Epithelial cell of proximal tubule (primary cell): ENCODE data around the gene RNF123. TPM values are rescaled to one million over a fixed set of nuclear protein-coding genes. Genes with fewer than 3 reads are reported as not detected.

Source experiments
- DNase-seq: peaks from one replicate; pipeline ENCODE4 v3.0.0-alpha.2; 2011; ENCODE audit warnings: low read depth
- H3K4me3 ChIP-seq: 2 replicates; pipeline ENCODE4 v1.5.1; 2011; ENCODE audit warnings: low read depth, mild to moderate bottlenecking, low read length
- CTCF ChIP-seq: conservative IDR thresholded peaks from 2 replicates; pipeline ENCODE4 v1.5.1; 2012; ENCODE audit warnings: low read depth, mild to moderate bottlenecking, low read length
- total RNA-seq: library from RNA; depleted of rRNA; stranded (reverse); fragments of >200 nt; gene quantifications from 2 replicates; pipeline ENCODE4 v1.2.3, GENCODE V29; 2015

Gene RNF123
- total RNA-seq, 1 donor from 2014 or later: 18.0 TPM

DNA sequence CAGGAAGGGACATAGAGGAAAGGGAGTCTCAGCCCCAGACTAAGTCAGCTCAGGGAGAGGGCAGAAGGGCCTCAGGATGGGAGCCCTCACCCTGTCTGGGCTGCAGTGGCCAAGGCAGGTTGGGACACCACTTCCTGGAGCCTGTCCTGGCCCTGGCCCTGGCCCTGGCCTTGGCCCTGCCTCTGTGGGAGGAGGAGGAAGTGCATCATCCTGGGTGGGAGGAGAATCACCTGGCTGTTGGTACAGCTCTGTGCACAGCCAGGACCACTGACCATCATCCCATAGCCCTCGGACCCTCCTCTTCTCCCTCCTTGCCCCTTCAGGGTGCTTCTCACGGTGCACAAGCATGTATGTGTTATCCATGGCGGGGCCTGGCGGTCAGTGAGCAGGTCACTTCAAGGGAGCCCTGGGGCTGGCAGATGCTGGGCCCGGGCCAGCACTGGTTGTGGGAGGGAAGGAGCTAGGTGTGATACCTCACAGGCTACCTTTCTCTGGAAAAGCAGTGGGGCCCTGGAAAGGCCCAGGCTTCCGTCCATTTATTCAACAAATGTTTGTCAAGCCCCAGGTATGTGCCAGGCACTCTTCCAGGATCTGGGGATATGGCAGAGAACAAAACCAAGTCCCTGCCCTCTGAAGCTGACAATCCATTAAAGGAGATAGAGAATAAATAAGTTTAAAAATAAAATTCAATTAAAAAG lies 23.4 kb upstream of the RNF123 start:
- TF ChIP-seq CTCF: no peak
- no peak for DNase-seq
- H3K4me3 ChIP-seq: no peak overlapping the region

DNA sequence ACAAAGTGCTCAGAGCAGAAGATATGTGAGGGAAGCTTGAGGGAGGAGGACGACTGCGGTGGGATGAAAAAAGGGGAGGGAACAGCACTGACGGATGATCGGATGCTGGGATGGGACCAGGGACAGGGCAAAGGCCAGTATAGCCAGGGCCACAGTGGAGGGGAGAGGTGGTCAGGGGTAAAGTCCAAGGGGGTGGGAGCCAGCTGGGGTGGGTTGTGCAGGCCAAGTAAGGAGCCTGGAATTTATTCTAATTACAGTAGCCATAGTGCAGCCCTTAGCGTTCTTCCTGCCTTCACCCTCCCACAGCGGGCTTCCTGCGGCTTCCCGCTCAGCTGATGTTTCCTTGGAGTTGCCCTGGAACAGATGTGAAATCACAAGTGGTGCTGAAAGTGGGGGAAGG lies 22.8 kb upstream of the RNF123 start:
- H3K4me3 ChIP-seq: no peak overlapping the region
- no peak for DNase-seq
- TF ChIP-seq CTCF: no peak

DNA sequence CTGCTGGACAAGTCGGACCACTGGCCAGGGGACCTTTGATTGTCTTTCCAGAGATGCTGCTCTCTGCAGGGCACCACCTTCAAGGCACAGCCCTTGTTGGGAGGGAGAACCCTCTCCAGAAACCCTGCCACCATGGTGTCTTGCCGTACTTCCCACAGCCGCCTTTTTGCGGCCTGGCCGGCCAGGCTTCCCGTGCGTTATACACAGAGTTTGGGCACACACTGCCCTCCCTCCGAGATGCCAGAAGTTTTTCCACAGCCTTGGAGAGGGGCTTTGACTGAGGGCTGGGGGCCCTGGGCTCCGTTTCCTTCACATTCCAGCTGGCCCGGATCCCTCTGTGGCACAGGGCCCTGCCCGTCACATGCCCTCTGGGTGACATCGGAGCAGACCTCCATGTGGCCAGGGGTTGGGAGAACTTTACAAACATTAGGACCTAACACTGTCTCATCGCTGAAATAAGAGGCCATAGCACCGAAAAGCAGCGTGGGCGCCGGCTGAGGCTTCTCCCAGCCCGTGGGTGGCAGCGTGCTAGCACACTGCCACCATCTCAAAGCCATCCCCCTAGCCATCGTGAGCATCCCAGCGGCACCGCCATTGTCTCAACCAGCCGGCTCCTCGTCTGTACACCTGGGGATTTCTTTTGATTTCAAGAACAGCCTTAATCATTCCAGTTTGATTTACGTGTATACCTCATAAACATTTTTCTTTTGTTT lies 21.5 kb upstream of the RNF123 start:
- no peak for DNase-seq
- H3K4me3 ChIP-seq: no peak overlapping the region
- no peak for TF ChIP-seq CTCF

- no peak overlapping the region for H3K4me3 ChIP-seq
- peak; percentile 11 for TF ChIP-seq CTCF
- DNase-seq: no peak
Measured at GRCh38 chr3:49668414-49668797, 21.0 kb upstream of the RNF123 start.

GRCh38 chr3:49668861-49669260 lies 20.5 kb upstream of the RNF123 start:
- no peak for DNase-seq
- no peak for TF ChIP-seq CTCF

DNA sequence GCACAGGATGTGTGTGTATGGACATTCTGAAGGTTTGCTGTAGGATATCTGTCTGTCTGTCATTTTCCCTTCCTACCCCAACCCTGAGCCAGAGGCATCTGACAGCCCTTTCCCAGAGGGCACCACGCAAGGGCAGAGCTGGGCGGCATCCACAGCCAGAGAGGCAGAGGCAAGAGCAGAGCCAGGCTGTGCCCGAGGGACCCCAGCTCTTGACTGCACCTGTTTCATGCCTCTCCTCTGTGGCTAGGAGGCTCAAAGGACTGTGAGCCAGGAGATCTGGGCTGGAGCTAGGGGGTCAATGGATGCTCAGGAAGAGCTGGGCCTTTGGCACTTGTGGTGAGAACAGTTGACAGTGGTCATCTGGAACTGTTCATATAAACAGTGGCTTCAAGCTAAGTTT lies 20.0 kb upstream of the RNF123 start:
- no peak overlapping the region for H3K4me3 ChIP-seq
- no peak for DNase-seq
- TF ChIP-seq CTCF: no peak

More at GRCh38 chr3:49668861-49669260, 20.5 kb upstream of the RNF123 start:
- no peak overlapping the region for H3K4me3 ChIP-seq

- no peak for DNase-seq
- H3K4me3 ChIP-seq: no peak overlapping the region
- no peak for TF ChIP-seq CTCF
Measured at GRCh38 chr3:49670940-49671290, 18.4 kb upstream of the RNF123 start.
